ENCODE results near the gene TNPO3.
"Not testable (repeated sequence)": the region's sequence is repeated elsewhere in the genome, so short reads cannot be mapped to it uniquely, and the experiment has no call there.

Gene TNPO3

DNA sequence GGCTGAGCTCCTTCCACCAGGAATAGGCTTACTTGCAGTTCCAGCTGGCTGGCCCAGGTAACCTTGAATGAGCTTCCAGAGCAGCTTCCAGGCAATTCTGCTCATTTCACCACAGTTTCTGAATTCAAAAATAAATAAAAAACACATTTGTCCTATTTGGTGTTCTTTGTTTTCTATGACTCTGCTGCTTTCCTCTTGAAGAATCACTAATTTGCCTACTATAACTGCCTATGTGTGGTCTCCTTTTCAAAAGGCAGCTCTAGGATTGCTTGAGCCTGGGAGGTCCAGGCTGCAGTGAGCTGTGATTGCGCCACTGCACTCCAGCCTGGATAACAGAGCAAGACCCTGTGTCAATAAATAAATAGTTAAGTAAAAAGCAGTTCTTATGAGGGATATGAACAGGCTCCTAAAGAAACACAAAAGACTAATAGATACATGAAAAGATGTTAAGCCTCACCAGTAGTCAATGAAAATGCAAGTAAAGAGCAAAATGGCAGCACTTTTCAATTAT is 19.5 kb upstream of the TNPO3 start:
- TF ChIP-seq CTCF (IDR thresholded peaks at IDR 0.05; ENCODE audit: control extremely low read depth, extremely low read depth, low read depth, missing control alignments): no peak
- DNase-seq (ENCODE audit: extremely low spot score): no peak
- POLR2A ChIA-PET: no interaction called here
- CTCF ChIA-PET: interaction anchor here (1.0 to 22.5 kb wide), 5 partner anchors 9 to 55 kb away, joined by 3 to 223 read pairs (median 4); no protein-coding TSS in a partner anchor

GRCh38 chr7:129073738-129074137 is 18.8 kb upstream of the TNPO3 start:
- ChIA-PET POLR2A (no interaction called here), CTCF (interaction anchor here (1.0 to 22.5 kb wide), 5 partner anchors 9 to 55 kb away, joined by 3 to 223 read pairs (median 4); no protein-coding TSS in a partner anchor)
- no peak for TF ChIP-seq CTCF (IDR thresholded peaks at IDR 0.05; ENCODE audit: control extremely low read depth, extremely low read depth, low read depth, missing control alignments)
- DNase-seq (ENCODE audit: extremely low spot score): no peak

- no peak for TF ChIP-seq CTCF (IDR thresholded peaks at IDR 0.05; ENCODE audit: control extremely low read depth, extremely low read depth, low read depth, missing control alignments)
- ChIA-PET POLR2A (no interaction called here), CTCF (interaction anchor here (1.0 to 22.5 kb wide), 4 partner anchors 10 to 54 kb away, joined by 3 to 223 read pairs (median 4); no protein-coding TSS in a partner anchor)
- DNase-seq (ENCODE audit: extremely low spot score): no peak
These were observed 18.3 kb upstream of the TNPO3 start for GRCh38 chr7:129073204-129073603.

DNA sequence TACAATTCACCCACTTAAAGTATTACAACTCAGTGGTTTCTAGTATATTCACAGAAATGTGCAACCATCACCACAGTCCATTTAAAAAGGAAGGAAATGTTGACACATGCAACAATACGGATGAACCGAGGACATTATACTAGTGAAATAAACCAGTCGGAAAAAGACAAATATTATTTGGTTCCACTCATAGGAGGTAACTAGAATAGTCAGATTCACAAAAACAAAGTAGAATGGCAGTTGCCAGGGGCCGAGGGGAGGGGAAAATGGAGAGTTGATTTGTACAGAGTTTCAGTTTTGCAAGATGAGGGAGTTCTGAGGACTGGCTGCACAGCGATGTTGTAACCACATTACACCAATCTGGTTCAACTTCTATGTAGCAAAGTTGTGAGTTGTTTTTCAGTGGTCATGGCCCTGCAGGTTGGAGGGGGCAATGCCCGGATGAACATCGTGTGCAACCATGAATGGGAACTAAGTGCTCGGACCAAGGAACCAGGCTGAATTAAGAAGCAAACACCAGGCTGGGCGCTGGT is 17.6 kb upstream of the TNPO3 start:
- no peak for TF ChIP-seq CTCF (IDR thresholded peaks at IDR 0.05; ENCODE audit: control extremely low read depth, extremely low read depth, low read depth, missing control alignments)
- DNase-seq (ENCODE audit: extremely low spot score): no peak
- CTCF ChIA-PET: interaction anchor here (0.6 to 22.5 kb wide), 4 partner anchors 9 to 637 kb away, joined by 3 to 223 read pairs (median 4); no protein-coding TSS in a partner anchor
- POLR2A ChIA-PET: no interaction called here

DNA sequence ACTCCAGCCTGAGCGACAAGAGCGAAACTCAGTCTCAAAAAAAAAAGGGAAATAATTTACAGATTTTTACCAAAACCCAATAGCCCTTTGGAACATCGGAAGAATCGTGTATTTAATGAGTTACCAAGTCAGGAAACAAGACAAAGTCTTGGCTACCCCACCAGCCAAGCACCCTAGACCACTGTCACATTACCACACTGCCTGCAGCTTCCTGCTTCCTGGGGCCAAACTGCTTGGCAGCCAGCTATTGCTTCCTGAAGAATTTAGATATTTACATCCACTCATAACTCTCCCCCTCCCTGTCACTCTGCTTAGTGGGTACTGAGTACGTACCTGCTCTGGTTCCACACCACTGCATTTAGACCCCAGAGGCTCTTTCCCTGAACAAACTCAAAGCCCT is 14.1 kb upstream of the TNPO3 start:
- CTCF ChIA-PET: interaction anchor here (22.5 kb wide), 1 partner anchor 19 kb away, joined by 223 read pairs; no protein-coding TSS in a partner anchor
- DNase-seq (ENCODE audit: extremely low spot score): no peak
- TF ChIP-seq CTCF (IDR thresholded peaks at IDR 0.05; ENCODE audit: control extremely low read depth, extremely low read depth, low read depth, missing control alignments): no peak
- POLR2A ChIA-PET: no interaction called here

DNA sequence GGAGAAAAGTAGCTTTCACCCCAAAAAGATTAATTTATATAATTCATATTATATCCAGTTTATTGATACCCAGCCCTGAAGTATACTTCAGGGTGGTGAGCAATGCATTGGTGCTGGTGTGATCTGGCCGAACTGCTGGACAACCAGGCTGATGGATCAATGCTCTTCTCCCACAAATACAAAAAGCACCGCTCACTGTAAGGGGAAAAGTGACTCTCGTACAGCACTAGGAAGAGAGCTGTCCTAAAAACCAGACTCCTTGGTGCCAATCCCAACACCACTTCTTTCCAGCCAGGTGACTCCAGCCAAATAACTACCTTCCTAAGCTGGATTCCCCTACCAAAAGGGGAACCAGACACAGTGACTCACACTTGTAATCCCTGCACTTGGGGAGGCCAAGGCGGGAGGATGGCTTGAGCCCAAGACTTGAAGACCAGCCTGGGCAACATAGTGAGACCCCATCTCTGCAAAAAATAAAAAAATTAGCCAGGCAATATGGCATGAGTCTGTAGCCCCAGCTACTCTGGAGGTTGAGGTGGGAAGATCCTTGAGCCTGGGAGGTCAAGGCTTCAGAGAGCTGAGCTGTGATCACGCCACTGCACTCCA is 13.1 kb upstream of the TNPO3 start:
- DNase-seq (ENCODE audit: extremely low spot score): no peak
- ChIA-PET POLR2A (no interaction called here), CTCF (interaction anchor here (1.2 to 22.5 kb wide), 3 partner anchors 9 to 31 kb away, joined by 4 to 223 read pairs (median 4); no protein-coding TSS in a partner anchor)
- TF ChIP-seq CTCF (IDR thresholded peaks at IDR 0.05; ENCODE audit: control extremely low read depth, extremely low read depth, low read depth, missing control alignments): no peak

DNA sequence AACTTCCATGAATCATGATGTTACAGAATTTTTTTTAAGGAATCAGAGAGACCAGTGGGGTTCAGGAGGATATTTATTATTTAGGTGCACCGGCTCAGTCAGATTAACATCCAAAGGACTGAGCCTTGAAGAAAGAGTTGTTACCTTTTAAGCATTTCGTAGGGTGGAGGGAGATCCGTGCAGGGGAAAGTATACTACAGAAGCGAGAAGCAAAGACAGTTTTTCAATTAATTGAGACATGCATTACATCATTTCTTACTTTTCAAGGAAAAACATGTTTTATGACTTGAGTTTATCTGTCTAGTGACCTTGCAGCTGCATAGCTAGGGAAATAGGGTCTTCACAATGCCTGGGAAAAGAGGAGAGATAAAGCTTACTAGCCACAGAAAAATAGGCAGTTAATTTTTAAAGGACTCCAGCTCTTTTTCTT is 12.2 kb upstream of the TNPO3 start:
- DNase-seq (ENCODE audit: extremely low spot score); POLR2A ChIA-PET: not testable (repeated sequence)
- CTCF ChIA-PET: interaction anchor here (1.0 to 22.5 kb wide), 6 partner anchors 8 to 30 kb away, joined by 3 to 223 read pairs (median 4); partner anchors contain the start of gene TNPO3
